Breast epithelium (tissue), 4 donors: ENCODE data around the gene KCNIP4. TPM values are rescaled to one million over a fixed set of nuclear protein-coding genes. Genes with fewer than 3 reads are reported as not detected.
A peak's percentile ranks its signal among the peaks of the same experiment; 100 is the strongest.

Experiments used
- DNase-seq, 2 donors: peaks; one replicate each; pipeline ENCODE4 v3.0.0-alpha.2; 2019; ENCODE audit warnings: low spot score in 2 of 2
- H3K27ac ChIP-seq, 2 donors: fragments of 200-600 bp; sonication (generic) in 1 of 2; one replicate each; pipeline ENCODE4 v1.5.1; 2016 to 2019; ENCODE audit warnings: mild to moderate bottlenecking in 1 of 2
- H3K27me3 ChIP-seq, 2 donors: fragments of 200-600 bp; sonication (generic) in 1 of 2; one replicate each; pipeline versions ENCODE4 v1.5.1 to v1.6.0; 2017 to 2019; ENCODE audit warnings: control low read depth in 1 of 2, mild to moderate bottlenecking in 1 of 2
- H3K36me3 ChIP-seq: fragments of 200-600 bp; one replicate; pipeline ENCODE4 v1.5.1; 2019
- H3K4me1 ChIP-seq, 2 donors: fragments of 200-600 bp; sonication (generic); one replicate each; pipeline ENCODE4 v1.5.1; 2016 to 2019; ENCODE audit warnings: control low read depth in 1 of 2
- H3K4me3 ChIP-seq, 3 donors: fragments of 200-600 bp; sonication (generic); 1 replicate in 2 of 3; 2 replicates in 1 of 3; pipeline ENCODE4 v1.5.1; 2016 to 2019; ENCODE audit warnings: mild to moderate bottlenecking in 3 of 3, moderate library complexity in 2 of 3
- H3K9me3 ChIP-seq, 2 donors: fragments of 200-600 bp; sonication (generic) in 1 of 2; one replicate each; pipeline ENCODE4 v1.5.1; 2016 to 2019; ENCODE audit warnings: control low read depth in 1 of 2
- CTCF ChIP-seq, 3 donors: fragments of 450-650 bp; IDR thresholded peaks; one replicate each; pipeline ENCODE4 v1.5.1; 2016 to 2017; ENCODE audit warnings: antibody characterized with exemption in 3 of 3, mild to moderate bottlenecking in 3 of 3, moderate library complexity in 3 of 3
- POLR2A ChIP-seq: fragments of 450-650 bp; IDR thresholded peaks from one replicate; pipeline ENCODE4 v1.6.1; 2016; ENCODE audit warnings: antibody characterized with exemption, mild to moderate bottlenecking, moderate library complexity
- POLR2AphosphoS5 ChIP-seq, 3 donors: sonication (generic); formaldehyde crosslinking; IDR thresholded peaks; one replicate each; pipeline ENCODE4 v1.6.1; 2017; ENCODE audit warnings: antibody characterized with exemption in 3 of 3
- intact Hi-C: fragments of 100-400 bp; cut with DNase I; formaldehyde crosslinking; loops from one replicate; pipeline ENCODE4 v1.15.1; 2023; ENCODE audit warnings: low total_unique reads
- total RNA-seq, 3 donors: library from RNA; depleted of rRNA; stranded (reverse); fragments of >200 nt; gene quantifications; one replicate each; pipeline ENCODE4 v1.1.0, GENCODE V29; 2016

KCNIP4 gene
- total RNA-seq, 3 donors from 2014 or later: 0.44 to 0.66 TPM; not detected in 1

DNA sequence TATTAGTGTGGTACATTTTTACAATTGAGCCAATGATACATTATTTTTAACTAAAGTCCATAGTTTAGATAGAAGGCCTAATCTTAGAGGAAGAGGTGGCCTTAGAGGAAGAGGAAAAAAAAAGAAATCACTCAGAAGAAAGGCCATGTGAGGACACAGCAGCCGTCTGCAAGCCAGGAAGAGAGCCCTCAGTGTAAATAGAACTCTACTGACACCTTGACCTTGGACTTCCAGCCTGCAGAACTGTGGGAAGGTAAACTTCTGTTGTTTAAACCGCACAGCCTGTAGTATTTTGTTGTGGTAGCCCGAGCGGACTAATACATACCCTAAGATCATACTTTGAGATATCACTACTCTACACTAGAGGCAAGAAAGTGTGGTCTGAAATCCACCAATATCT, 5.1 kb upstream of the KCNIP4 start:
- Histone ChIP-seq H3K4me1 (no peaks in the 10 kb centered on the region), H3K27me3 (peaks cover 0 to 4% of the 10 kb centered on the region in 2 donors), H3K4me3 (no peak overlapping the region), H3K27ac (no peak overlapping the region), H3K36me3 (no peaks in the 10 kb centered on the region), H3K9me3 (no peaks in the 10 kb centered on the region)
- TF ChIP-seq POLR2AphosphoS5 (IDR thresholded peaks at IDR 0.05) (no peak), CTCF (IDR thresholded peaks at IDR 0.05) (no peak), POLR2A (no peak)
- intact Hi-C loops: no loop called here
- no peak for DNase-seq

DNA sequence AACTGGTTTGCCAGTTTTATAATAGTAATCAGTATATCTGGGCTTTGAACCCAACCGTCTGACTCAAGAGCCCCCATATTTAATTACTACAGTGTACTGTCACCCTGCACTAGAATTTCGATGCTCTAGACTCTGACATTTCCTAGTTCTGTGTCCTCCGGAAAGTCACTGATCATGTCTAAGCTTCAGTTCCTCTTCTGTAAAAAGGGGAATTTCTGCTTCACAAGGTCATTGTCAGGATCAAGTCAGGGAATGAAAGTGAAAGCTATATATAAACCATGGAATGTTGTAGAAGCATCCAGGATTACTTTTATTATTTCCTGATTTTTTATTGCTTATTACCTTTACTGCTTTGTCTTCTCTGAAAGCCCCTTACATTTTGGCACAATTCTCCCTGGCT, 4.0 kb upstream of the KCNIP4 start:
- Histone ChIP-seq H3K4me3 (no peak overlapping the region), H3K36me3 (no peaks in the 10 kb centered on the region), H3K9me3 (no peaks in the 10 kb centered on the region), H3K27me3 (peaks cover 0 to 14% of the 10 kb centered on the region in 2 donors), H3K4me1 (no peaks in the 10 kb centered on the region), H3K27ac (no peak overlapping the region)
- DNase-seq: no peak
- intact Hi-C loops: no loop called here
- TF ChIP-seq POLR2A: no peak
- TF ChIP-seq CTCF (IDR thresholded peaks at IDR 0.05): no peak
- TF ChIP-seq POLR2AphosphoS5 (IDR thresholded peaks at IDR 0.05): no peak

DNA sequence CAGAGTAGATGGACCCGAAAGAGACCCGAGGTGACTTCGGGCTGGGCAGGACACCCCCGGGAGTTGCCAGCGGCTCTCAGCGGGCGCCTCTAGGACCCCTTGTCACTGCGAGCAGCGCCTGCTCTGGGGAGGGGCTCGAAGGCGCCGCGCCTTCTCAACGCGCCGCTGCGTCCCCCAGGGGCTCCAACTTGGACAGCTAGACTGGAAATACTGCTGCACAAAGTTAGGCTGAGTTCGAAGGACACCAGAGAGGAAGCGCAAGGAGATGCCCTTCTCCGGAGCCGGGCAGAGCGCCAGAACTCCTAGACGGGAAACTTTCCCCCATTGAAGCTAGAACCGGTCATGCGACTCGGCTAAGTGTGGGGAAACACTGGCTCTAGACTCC, 493 bp upstream of the KCNIP4 start:
- H3K4me3 ChIP-seq: peak overlapping the region; percentile 32 to 47 (median 34)
- H3K4me1 ChIP-seq: no peaks in the 10 kb centered on the region
- peaks cover 0 to 21% of the 10 kb centered on the region in 2 donors for H3K27me3 ChIP-seq
- H3K36me3 ChIP-seq: no peaks in the 10 kb centered on the region
- TF ChIP-seq POLR2AphosphoS5 (IDR thresholded peaks at IDR 0.05) (no peak), POLR2A (no peak), CTCF (IDR thresholded peaks at IDR 0.05) (no peak)
- DNase-seq: no peak
- H3K27ac ChIP-seq: no peak overlapping the region
- H3K9me3 ChIP-seq: no peaks in the 10 kb centered on the region
- intact Hi-C loops: no loop called here

DNA sequence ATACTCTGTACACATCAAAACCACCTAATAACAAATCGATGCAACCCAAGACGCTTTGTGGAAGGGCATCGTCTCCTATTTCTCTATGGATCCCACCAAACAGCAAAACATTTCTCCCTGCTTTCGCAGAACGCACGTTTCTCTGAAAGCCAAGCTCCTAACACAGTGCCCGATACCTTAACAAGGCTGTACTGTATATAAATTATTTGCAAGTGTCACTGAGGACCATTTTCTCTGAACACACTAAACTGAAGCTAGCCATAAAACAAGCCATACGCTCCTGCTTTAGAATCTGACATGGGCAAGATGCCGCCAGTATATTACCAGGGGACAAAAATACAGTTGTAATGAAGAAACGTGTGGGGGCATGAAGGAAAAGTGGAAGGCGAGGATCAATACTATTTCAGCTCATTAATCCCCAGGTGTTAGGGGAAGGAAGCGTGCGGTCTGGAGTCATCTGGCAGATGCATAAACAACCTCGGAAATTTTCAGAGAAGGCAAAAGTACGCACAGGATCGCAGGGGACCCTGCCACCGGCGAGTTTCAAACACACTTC, 703 bp downstream of the KCNIP4 start:
- no peaks in the 10 kb centered on the region for H3K4me1 ChIP-seq
- DNase-seq: no peak
- no peaks in the 10 kb centered on the region for H3K36me3 ChIP-seq
- TF ChIP-seq POLR2A (no peak), CTCF (IDR thresholded peaks at IDR 0.05) (no peak), POLR2AphosphoS5 (IDR thresholded peaks at IDR 0.05) (no peak)
- peaks cover 0 to 21% of the 10 kb centered on the region in 2 donors for H3K27me3 ChIP-seq
- intact Hi-C loops: no loop called here
- no peak overlapping the region for H3K27ac ChIP-seq
- no peaks in the 10 kb centered on the region for H3K9me3 ChIP-seq
- H3K4me3 ChIP-seq: peak overlapping the region in 2 of 3 donors; percentile 34 to 47

GRCh38 chr4:21946858-21947257, 1.7 kb downstream of the KCNIP4 start:
- TF ChIP-seq CTCF (IDR thresholded peaks at IDR 0.05) (no peak), POLR2A (no peak), POLR2AphosphoS5 (IDR thresholded peaks at IDR 0.05) (no peak)
- intact Hi-C loops: no loop called here
- H3K36me3 ChIP-seq: no peaks in the 10 kb centered on the region
- H3K27ac ChIP-seq: no peak overlapping the region
- no peak for DNase-seq
- no peaks in the 10 kb centered on the region for H3K4me1 ChIP-seq
- H3K9me3 ChIP-seq: no peaks in the 10 kb centered on the region
- peaks cover 0 to 21% of the 10 kb centered on the region in 2 donors for H3K27me3 ChIP-seq
- H3K4me3 ChIP-seq: no peak overlapping the region
